ENCODE data around the gene QSOX1.

QSOX1 gene

DNA sequence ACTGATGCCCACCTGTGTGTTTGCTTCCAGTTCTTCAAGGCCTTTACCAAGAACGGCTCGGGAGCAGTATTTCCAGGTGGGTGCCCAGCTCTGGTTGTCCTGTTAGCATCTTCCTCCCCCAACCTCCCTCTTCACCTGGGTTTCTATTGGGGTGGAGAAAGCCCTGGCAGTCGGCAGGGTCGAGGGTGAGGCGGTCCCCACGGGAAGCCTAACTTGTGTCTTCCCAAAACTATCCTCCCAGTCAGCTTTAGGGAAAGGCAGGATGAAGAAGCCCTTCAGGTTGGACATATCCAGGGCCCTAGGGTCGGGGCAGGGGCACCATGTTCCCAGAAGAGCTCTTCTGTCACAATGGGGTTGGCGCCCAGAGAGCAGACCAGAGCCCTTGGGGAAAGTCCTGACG, 20.6 kb downstream of the QSOX1 start:
- Histone ChIP-seq H3K36me3 (ENCODE audit: insufficient read depth, low read length) (peaks cover 8% of the 10 kb centered on the region), H3K9me3 (ENCODE audit: low read length) (no peaks in the 10 kb centered on the region), H3K27me3 (ENCODE audit: control insufficient read depth in 1 of 2, insufficient read depth in 2 of 2, low read length in 2 of 2) (no peaks in the 10 kb centered on the region), H3K9ac (ENCODE audit: low read length) (no peak overlapping the region), H3K4me3 (ENCODE audit: low read depth in 1 of 2, low read length in 2 of 2) (no peak overlapping the region), H3K27ac (ENCODE audit: low read depth, low read length) (no peak overlapping the region), H3K4me1 (ENCODE audit: insufficient read depth, low read length) (peaks cover 19% of the 10 kb centered on the region)

DNA sequence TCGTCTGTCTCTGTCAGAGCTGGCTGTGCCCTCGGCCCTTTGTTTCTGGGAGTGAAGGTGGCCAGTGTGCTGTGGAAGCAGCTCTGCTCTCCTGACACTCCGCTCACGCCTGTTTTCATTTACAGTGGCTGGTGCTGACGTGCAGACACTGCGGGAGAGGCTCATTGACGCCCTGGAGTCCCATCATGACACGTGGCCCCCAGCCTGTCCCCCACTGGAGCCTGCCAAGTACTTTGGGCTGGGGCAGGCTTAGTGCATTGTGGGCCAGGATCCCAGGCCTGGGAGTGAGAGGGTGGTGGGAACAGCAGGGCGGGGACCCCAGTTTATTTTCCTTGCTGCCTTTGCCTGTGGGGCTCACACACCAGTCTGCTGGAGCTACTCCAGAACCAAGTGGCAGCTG, 21.1 kb downstream of the QSOX1 start:
- Histone ChIP-seq H3K4me1 (ENCODE audit: insufficient read depth, low read length) (peaks cover 19% of the 10 kb centered on the region), H3K27ac (ENCODE audit: low read depth, low read length) (no peak overlapping the region), H3K9me3 (ENCODE audit: low read length) (no peaks in the 10 kb centered on the region), H3K9ac (ENCODE audit: low read length) (no peak overlapping the region), H3K4me3 (ENCODE audit: low read depth in 1 of 2, low read length in 2 of 2) (no peak overlapping the region), H3K36me3 (ENCODE audit: insufficient read depth, low read length) (peaks cover 8% of the 10 kb centered on the region), H3K27me3 (ENCODE audit: control insufficient read depth in 1 of 2, insufficient read depth in 2 of 2, low read length in 2 of 2) (no peaks in the 10 kb centered on the region)

DNA sequence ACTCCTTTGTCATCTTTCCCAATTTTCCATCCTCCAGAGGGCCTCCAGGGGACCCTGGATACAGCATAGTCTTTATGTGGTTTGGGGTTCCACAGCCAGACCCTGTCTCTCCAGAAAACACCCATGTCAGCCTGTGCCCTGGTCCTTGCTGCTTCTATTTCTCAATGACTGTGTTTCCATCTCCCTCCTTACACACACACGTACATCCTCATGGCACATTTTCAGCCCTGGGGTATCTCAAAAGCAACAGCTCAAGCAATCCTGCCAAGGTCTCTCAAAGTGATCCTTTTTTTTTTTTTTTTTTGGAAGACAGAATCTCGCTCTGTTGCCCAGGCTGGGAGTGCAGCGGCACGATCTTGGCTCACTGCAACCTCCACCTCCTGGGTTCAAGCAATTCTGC, 22.3 kb downstream of the QSOX1 start:
- Histone ChIP-seq H3K9ac (ENCODE audit: low read length) (no peak overlapping the region), H3K27ac (ENCODE audit: low read depth, low read length) (no peak overlapping the region), H3K36me3 (ENCODE audit: insufficient read depth, low read length) (peaks cover 8% of the 10 kb centered on the region), H3K4me3 (ENCODE audit: low read depth in 1 of 2, low read length in 2 of 2) (no peak overlapping the region), H3K9me3 (ENCODE audit: low read length) (no peaks in the 10 kb centered on the region), H3K4me1 (ENCODE audit: insufficient read depth, low read length) (peaks cover 19% of the 10 kb centered on the region), H3K27me3 (ENCODE audit: control insufficient read depth in 1 of 2, insufficient read depth in 2 of 2, low read length in 2 of 2) (no peaks in the 10 kb centered on the region)

DNA sequence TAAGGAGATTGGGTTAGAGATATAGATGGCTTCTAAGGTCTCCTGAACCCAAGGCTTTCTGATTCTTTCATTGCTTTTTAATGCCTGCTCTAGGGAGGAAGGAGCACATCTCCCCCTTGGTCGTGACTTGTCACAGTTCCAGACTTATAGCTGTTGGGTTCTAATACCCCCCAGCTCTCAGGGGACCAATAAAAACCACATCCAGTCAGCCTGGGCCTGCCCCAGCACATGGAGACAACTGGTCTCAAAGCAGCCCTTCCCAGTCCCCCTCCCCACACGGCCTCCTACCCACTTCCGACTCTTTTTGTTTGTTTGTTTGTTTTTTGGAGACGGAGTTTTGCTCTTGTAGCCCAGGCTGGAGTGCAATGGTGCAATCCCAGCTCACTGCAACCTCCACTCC, 23.3 kb downstream of the QSOX1 start:
- H3K9ac ChIP-seq (ENCODE audit: low read length) = no peak overlapping the region
- H3K36me3 ChIP-seq (ENCODE audit: insufficient read depth, low read length) = peaks cover 8% of the 10 kb centered on the region
- no peaks in the 10 kb centered on the region for H3K9me3 ChIP-seq (ENCODE audit: low read length)
- no peak overlapping the region for H3K4me3 ChIP-seq (ENCODE audit: low read depth in 1 of 2, low read length in 2 of 2)
- H3K27ac ChIP-seq (ENCODE audit: low read depth, low read length) = no peak overlapping the region
- peaks cover 19% of the 10 kb centered on the region for H3K4me1 ChIP-seq (ENCODE audit: insufficient read depth, low read length)
- H3K27me3 ChIP-seq (ENCODE audit: control insufficient read depth in 1 of 2, insufficient read depth in 2 of 2, low read length in 2 of 2) = no peaks in the 10 kb centered on the region

GRCh38 chr1:180178511-180179161, 24.0 kb downstream of the QSOX1 start:
- H3K27me3 ChIP-seq (ENCODE audit: control insufficient read depth in 1 of 2, insufficient read depth in 2 of 2, low read length in 2 of 2) = no peaks in the 10 kb centered on the region
- H3K4me3 ChIP-seq (ENCODE audit: low read depth in 1 of 2, low read length in 2 of 2) = no peak overlapping the region
- peaks cover 8% of the 10 kb centered on the region for H3K36me3 ChIP-seq (ENCODE audit: insufficient read depth, low read length)
- peaks cover 15% of the 10 kb centered on the region for H3K4me1 ChIP-seq (ENCODE audit: insufficient read depth, low read length)
- H3K9ac ChIP-seq (ENCODE audit: low read length) = no peak overlapping the region
- no peaks in the 10 kb centered on the region for H3K9me3 ChIP-seq (ENCODE audit: low read length)
- no peak overlapping the region for H3K27ac ChIP-seq (ENCODE audit: low read depth, low read length)

DNA sequence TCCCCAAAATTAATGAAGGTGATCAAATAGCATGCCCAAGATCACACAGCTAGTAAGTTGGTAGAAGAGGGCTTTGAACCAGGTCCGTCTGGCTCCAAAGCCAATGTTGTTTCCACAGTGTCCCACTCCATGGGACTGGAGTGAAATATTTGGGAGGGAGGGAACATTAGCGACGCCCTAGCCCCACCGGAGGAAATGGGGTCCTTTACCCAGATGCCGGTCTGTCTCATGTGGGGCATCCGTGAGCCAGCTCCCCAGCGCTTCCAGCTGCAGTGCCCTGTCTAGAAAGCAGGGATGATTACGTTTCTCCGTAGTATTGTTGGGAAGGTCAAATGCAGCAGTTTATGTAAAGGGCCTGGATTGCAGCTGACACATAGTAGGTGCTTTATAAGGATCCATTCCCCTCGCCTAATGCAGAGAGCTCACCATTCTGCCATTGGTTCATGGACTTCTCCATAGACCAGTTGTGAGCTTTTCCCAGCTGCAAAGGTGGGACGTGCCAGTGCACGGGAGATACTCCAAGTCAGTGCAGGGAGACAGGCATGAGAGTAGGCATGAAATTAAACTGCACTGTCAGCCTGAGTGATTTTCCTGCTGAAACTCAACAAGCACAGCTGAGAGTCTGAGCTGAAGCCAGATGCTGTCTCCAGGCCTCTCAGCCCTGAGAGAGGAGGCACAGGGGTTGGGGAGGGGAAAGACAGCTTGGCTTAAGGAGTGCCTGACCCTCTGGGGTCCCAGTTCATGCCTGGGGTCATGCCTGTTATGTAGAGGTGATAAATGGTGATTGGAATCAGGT, 24.7 kb downstream of the QSOX1 start:
- Histone ChIP-seq H3K36me3 (ENCODE audit: insufficient read depth, low read length) (peaks cover 15% of the 10 kb centered on the region), H3K9me3 (ENCODE audit: low read length) (no peaks in the 10 kb centered on the region), H3K27me3 (ENCODE audit: control insufficient read depth in 1 of 2, insufficient read depth in 2 of 2, low read length in 2 of 2) (no peaks in the 10 kb centered on the region), H3K27ac (ENCODE audit: low read depth, low read length) (no peak overlapping the region), H3K4me3 (ENCODE audit: low read depth in 1 of 2, low read length in 2 of 2) (no peak overlapping the region), H3K9ac (ENCODE audit: low read length) (no peak overlapping the region), H3K4me1 (ENCODE audit: insufficient read depth, low read length) (peaks cover 7% of the 10 kb centered on the region)

DNA sequence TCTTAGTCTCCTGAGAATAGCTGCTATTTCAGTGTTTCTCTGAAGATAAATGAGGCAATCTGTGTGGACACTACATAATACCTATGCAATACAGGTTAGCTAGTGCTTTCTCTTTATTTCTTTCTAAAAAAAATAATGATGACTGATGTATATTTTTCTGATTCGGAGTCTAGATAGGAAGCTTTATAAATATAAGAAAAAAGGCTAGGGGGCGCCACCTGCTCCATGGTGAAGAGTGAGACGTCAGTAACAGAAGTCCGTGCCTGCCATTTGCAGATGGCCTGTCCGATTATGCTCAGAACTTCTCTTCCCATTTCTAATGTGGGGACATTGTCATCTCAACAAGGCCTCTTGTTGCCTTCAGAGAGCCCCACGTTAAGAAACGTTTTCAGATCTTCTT, 26.4 kb downstream of the QSOX1 start:
- H3K27me3 ChIP-seq (ENCODE audit: control insufficient read depth in 1 of 2, insufficient read depth in 2 of 2, low read length in 2 of 2) = no peaks in the 10 kb centered on the region
- H3K4me1 ChIP-seq (ENCODE audit: insufficient read depth, low read length) = peaks cover 3% of the 10 kb centered on the region
- no peak overlapping the region for H3K4me3 ChIP-seq (ENCODE audit: low read depth in 1 of 2, low read length in 2 of 2)
- no peak overlapping the region for H3K9ac ChIP-seq (ENCODE audit: low read length)
- no peaks in the 10 kb centered on the region for H3K9me3 ChIP-seq (ENCODE audit: low read length)
- H3K27ac ChIP-seq (ENCODE audit: low read depth, low read length) = no peak overlapping the region
- peaks cover 30% of the 10 kb centered on the region for H3K36me3 ChIP-seq (ENCODE audit: insufficient read depth, low read length)

DNA sequence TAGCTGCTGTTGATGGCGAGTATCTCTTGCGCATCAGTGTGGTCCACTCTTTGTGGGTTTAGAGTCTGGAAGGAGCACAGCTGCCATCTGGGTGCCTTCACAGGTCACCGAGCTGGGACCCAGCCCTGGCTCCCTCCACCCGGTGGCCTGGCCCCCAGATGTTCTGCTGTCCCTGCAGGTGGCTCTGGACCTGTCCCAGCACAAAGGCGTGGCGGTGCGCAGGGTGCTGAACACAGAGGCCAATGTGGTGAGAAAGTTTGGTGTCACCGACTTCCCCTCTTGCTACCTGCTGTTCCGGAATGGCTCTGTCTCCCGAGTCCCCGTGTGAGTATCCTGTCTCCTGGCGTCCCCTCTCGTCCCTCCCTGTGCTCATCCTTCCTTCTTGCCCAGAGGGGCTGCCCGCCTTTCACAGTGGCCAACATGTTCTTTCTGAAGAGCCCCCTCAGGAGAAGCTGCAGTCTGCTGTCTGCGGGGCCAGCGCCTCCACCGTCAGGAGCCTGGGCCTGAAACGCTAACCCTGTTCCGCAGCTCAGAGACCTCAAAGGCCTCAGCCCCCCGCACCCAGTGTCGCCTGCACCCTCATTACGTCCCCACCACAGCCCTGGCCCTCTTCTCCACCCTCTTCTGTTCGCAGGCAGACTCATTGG, 27.4 kb downstream of the QSOX1 start:
- Histone ChIP-seq H3K36me3 (ENCODE audit: insufficient read depth, low read length) (peaks cover 41% of the 10 kb centered on the region), H3K4me1 (ENCODE audit: insufficient read depth, low read length) (peaks cover 3% of the 10 kb centered on the region), H3K9me3 (ENCODE audit: low read length) (no peaks in the 10 kb centered on the region), H3K4me3 (ENCODE audit: low read depth in 1 of 2, low read length in 2 of 2) (no peak overlapping the region), H3K9ac (ENCODE audit: low read length) (no peak overlapping the region), H3K27me3 (ENCODE audit: control insufficient read depth in 1 of 2, insufficient read depth in 2 of 2, low read length in 2 of 2) (no peaks in the 10 kb centered on the region), H3K27ac (ENCODE audit: low read depth, low read length) (no peak overlapping the region)

DNA sequence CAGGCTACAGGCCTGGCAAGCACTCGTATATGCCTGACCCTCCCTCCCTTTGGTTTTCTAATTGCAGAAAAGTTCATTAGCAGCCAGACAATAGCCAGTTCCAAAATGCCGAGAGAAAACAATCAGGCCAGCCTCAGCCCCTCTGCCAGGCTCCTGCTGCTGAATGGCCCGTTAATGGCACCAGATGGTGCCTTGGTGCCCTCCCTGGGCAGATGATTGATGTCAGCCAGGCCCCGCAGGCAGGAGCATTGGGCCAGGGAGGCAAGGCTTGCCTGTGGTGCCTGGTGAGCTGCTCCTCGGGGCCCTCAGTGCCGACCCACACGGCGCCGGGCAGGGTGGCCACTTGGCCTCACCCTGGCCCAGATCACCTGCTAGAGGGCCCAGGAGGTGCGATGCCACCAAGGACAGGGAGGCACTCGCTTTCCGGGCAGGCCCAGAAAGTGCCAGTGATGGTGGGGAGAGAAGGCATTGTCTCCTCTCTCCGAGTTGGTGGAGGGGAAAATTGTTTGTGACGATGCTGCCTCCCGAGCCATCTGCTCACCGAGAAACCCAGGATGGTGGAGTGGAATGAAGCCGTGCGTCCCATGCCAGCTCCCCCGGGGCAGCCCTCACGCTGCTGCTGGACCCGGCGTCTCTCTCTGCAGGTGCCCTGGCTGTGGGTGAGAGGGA, 28.1 kb downstream of the QSOX1 start:
- Histone ChIP-seq H3K9me3 (ENCODE audit: low read length) (no peaks in the 10 kb centered on the region), H3K9ac (ENCODE audit: low read length) (no peak overlapping the region), H3K4me1 (ENCODE audit: insufficient read depth, low read length) (peaks cover 3% of the 10 kb centered on the region), H3K27ac (ENCODE audit: low read depth, low read length) (no peak overlapping the region), H3K4me3 (ENCODE audit: low read depth in 1 of 2, low read length in 2 of 2) (no peak overlapping the region), H3K27me3 (ENCODE audit: control insufficient read depth in 1 of 2, insufficient read depth in 2 of 2, low read length in 2 of 2) (no peaks in the 10 kb centered on the region), H3K36me3 (ENCODE audit: insufficient read depth, low read length) (peaks cover 47% of the 10 kb centered on the region)

DNA sequence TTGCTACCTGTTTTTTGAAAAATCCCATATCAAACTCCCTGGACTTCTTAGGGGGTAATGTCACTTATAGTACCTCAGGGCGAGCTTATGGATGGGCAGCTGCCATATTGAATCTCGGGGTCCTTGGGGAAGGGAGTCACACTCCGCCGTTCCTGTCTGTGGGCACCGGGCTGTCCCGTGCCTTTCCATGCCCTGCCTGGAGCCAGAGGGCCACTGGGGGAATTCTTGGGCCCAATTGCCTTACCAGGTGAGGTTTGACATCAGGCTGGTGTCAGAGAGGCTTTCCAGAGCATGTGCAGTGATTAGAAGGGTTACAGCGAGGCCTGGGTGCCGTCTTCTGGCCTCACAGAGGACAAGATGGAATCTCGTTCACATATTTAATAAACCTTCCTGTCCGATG, 28.8 kb downstream of the QSOX1 start:
- Histone ChIP-seq H3K36me3 (ENCODE audit: insufficient read depth, low read length) (peaks cover 50% of the 10 kb centered on the region), H3K27me3 (ENCODE audit: control insufficient read depth in 1 of 2, insufficient read depth in 2 of 2, low read length in 2 of 2) (no peaks in the 10 kb centered on the region), H3K4me3 (ENCODE audit: low read depth in 1 of 2, low read length in 2 of 2) (no peak overlapping the region), H3K9me3 (ENCODE audit: low read length) (no peaks in the 10 kb centered on the region), H3K4me1 (ENCODE audit: insufficient read depth, low read length) (peaks cover 3% of the 10 kb centered on the region), H3K27ac (ENCODE audit: low read depth, low read length) (no peak overlapping the region), H3K9ac (ENCODE audit: low read length) (no peak overlapping the region)

DNA sequence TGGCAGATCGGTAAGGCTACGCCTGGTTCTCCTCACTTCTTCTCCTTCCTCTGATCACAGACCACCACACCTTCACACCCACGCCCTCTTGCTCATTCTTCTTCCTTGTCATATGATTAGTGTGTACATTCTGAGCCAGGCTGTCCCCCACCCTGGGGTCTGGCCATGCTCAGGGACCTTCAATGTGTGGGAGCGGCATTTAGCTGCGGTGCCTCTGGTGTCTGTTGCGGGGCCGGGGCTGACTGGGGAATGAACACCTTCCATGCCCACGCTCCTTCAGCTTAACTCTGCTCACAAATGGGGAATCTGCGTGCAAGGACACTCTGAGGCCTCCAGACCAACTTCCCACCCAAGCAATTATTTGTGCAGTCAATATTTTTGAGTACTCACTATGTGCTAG, 29.4 kb downstream of the QSOX1 start:
- peaks cover 48% of the 10 kb centered on the region for H3K36me3 ChIP-seq (ENCODE audit: insufficient read depth, low read length)
- no peak overlapping the region for H3K4me3 ChIP-seq (ENCODE audit: low read depth in 1 of 2, low read length in 2 of 2)
- no peak overlapping the region for H3K27ac ChIP-seq (ENCODE audit: low read depth, low read length)
- H3K9ac ChIP-seq (ENCODE audit: low read length) = no peak overlapping the region
- no peaks in the 10 kb centered on the region for H3K27me3 ChIP-seq (ENCODE audit: control insufficient read depth in 1 of 2, insufficient read depth in 2 of 2, low read length in 2 of 2)
- no peaks in the 10 kb centered on the region for H3K9me3 ChIP-seq (ENCODE audit: low read length)
- no peaks in the 10 kb centered on the region for H3K4me1 ChIP-seq (ENCODE audit: insufficient read depth, low read length)
